WTC11 (cell line): Measurements from ENCODE around the gene DNAJC18.

Experiments
- CREB1 ChIP-seq: sonication (generic); formaldehyde crosslinking; IDR thresholded peaks from 2 replicates; pipeline ENCODE4 v1.8.0; 2023; ENCODE audit warnings: mild to moderate bottlenecking, missing genetic modification reagents
- EMX1 ChIP-seq: fragments of 250-450 bp; sonication (Bioruptor Pico); IDR thresholded peaks from 2 replicates; pipeline ENCODE4 v1.8.0; 2021; ENCODE audit warnings: mild to moderate bottlenecking
- ETV6 ChIP-seq: sonication (generic); formaldehyde crosslinking; IDR thresholded peaks from 2 replicates; pipeline ENCODE4 v1.8.1; 2022; ENCODE audit warnings: mild to moderate bottlenecking, missing genetic modification reagents
- GABPB1 ChIP-seq: sonication (generic); formaldehyde crosslinking; IDR thresholded peaks from 2 replicates; pipeline ENCODE4 v1.8.1; 2023; ENCODE audit warnings: mild to moderate bottlenecking, missing genetic modification reagents
- TEAD1 ChIP-seq: sonication (generic); formaldehyde crosslinking; IDR thresholded peaks from 2 replicates; pipeline ENCODE4 v1.8.0; 2022; ENCODE audit warnings: mild to moderate bottlenecking, missing genetic modification reagents
- ZNF138 ChIP-seq: sonication (generic); formaldehyde crosslinking; conservative IDR thresholded peaks from 2 replicates; pipeline ENCODE4 v1.8.1; 2022; ENCODE audit warnings: mild to moderate bottlenecking, moderate library complexity, missing genetic modification reagents
- TF ChIP-seq, protein P1 (sequence below): fragments of 200-600 bp; IDR thresholded peaks from 2 replicates; pipeline ENCODE4 v1.8.0; 2022; ENCODE audit warnings: antibody characterized with exemption
- TF ChIP-seq, protein P2 (sequence below): sonication (generic); formaldehyde crosslinking; IDR thresholded peaks from 2 replicates; pipeline ENCODE4 v1.8.0; 2023; ENCODE audit warnings: missing genetic modification reagents, mild to moderate bottlenecking, borderline replicate concordance
- TF ChIP-seq, protein P3 (sequence below): fragments of 250-450 bp; sonication (Bioruptor Pico); IDR thresholded peaks from 2 replicates; pipeline ENCODE4 v2.1.2; 2022; ENCODE audit warnings: mild to moderate bottlenecking, moderate library complexity
- TF ChIP-seq, protein P4 (sequence below): fragments of 250-450 bp; sonication (Bioruptor Pico); IDR thresholded peaks from 2 replicates; pipeline ENCODE4 v1.9.0; 2021; ENCODE audit warnings: mild to moderate bottlenecking
- TF ChIP-seq, protein P5 (sequence below): sonication (generic); formaldehyde crosslinking; IDR thresholded peaks from 2 replicates; pipeline ENCODE4 v1.8.1; 2023; ENCODE audit warnings: mild to moderate bottlenecking, missing genetic modification reagents, moderate library complexity
- TF ChIP-seq, protein P6 (sequence below): sonication (generic); formaldehyde crosslinking; IDR thresholded peaks from 2 replicates; pipeline ENCODE4 v1.8.1; 2022; ENCODE audit warnings: low read depth, mild to moderate bottlenecking, moderate library complexity, missing genetic modification reagents, borderline replicate concordance
- TF ChIP-seq, protein P7 (sequence below): sonication (generic); formaldehyde crosslinking; IDR thresholded peaks from 2 replicates; pipeline ENCODE4 v1.8.1; 2023; ENCODE audit warnings: mild to moderate bottlenecking, missing genetic modification reagents, borderline replicate concordance
- TF ChIP-seq, protein P8 (sequence below): fragments of 250-450 bp; sonication (Bioruptor Pico); IDR thresholded peaks from 2 replicates; pipeline ENCODE4 v1.9.0; 2021; ENCODE audit warnings: mild to moderate bottlenecking, borderline replicate concordance

DNA sequence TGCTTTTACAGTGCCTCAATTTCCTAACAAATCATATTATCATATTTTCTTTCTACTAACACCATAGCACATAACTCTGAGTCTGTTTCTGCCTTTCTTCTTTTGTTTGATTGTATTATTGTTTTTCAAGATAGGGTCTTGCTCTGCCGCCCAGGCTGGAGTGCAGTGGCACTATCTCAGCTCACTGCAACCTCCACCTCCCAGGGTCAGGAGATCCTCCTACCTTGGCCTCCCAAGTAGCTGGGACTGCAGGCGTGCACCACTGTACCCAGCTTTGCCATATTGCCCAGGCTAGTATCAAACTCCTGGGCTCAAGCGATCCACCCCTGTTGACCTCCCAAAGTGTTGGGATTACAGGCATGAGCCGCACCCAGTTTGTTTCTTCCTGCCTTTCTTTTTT, 78.9 kb downstream of the DNAJC18 start:
- TF ChIP-seq, protein P1, sequence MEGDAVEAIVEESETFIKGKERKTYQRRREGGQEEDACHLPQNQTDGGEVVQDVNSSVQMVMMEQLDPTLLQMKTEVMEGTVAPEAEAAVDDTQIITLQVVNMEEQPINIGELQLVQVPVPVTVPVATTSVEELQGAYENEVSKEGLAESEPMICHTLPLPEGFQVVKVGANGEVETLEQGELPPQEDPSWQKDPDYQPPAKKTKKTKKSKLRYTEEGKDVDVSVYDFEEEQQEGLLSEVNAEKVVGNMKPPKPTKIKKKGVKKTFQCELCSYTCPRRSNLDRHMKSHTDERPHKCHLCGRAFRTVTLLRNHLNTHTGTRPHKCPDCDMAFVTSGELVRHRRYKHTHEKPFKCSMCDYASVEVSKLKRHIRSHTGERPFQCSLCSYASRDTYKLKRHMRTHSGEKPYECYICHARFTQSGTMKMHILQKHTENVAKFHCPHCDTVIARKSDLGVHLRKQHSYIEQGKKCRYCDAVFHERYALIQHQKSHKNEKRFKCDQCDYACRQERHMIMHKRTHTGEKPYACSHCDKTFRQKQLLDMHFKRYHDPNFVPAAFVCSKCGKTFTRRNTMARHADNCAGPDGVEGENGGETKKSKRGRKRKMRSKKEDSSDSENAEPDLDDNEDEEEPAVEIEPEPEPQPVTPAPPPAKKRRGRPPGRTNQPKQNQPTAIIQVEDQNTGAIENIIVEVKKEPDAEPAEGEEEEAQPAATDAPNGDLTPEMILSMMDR: no peak
- TF ChIP-seq GABPB1 (CRISPR knock-in tag) (no peak), ETV6 (CRISPR knock-in tag) (no peak), ZNF138 (CRISPR knock-in tag) (no peak), TEAD1 (no peak), CREB1 (CRISPR knock-in tag) (no peak), EMX1 (CRISPR knock-in tag) (no peak)
- TF ChIP-seq, protein P2, sequence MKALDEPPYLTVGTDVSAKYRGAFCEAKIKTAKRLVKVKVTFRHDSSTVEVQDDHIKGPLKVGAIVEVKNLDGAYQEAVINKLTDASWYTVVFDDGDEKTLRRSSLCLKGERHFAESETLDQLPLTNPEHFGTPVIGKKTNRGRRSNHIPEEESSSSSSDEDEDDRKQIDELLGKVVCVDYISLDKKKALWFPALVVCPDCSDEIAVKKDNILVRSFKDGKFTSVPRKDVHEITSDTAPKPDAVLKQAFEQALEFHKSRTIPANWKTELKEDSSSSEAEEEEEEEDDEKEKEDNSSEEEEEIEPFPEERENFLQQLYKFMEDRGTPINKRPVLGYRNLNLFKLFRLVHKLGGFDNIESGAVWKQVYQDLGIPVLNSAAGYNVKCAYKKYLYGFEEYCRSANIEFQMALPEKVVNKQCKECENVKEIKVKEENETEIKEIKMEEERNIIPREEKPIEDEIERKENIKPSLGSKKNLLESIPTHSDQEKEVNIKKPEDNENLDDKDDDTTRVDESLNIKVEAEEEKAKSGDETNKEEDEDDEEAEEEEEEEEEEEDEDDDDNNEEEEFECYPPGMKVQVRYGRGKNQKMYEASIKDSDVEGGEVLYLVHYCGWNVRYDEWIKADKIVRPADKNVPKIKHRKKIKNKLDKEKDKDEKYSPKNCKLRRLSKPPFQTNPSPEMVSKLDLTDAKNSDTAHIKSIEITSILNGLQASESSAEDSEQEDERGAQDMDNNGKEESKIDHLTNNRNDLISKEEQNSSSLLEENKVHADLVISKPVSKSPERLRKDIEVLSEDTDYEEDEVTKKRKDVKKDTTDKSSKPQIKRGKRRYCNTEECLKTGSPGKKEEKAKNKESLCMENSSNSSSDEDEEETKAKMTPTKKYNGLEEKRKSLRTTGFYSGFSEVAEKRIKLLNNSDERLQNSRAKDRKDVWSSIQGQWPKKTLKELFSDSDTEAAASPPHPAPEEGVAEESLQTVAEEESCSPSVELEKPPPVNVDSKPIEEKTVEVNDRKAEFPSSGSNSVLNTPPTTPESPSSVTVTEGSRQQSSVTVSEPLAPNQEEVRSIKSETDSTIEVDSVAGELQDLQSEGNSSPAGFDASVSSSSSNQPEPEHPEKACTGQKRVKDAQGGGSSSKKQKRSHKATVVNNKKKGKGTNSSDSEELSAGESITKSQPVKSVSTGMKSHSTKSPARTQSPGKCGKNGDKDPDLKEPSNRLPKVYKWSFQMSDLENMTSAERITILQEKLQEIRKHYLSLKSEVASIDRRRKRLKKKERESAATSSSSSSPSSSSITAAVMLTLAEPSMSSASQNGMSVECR (CRISPR knock-in tag): no peak
- TF ChIP-seq, protein P3, sequence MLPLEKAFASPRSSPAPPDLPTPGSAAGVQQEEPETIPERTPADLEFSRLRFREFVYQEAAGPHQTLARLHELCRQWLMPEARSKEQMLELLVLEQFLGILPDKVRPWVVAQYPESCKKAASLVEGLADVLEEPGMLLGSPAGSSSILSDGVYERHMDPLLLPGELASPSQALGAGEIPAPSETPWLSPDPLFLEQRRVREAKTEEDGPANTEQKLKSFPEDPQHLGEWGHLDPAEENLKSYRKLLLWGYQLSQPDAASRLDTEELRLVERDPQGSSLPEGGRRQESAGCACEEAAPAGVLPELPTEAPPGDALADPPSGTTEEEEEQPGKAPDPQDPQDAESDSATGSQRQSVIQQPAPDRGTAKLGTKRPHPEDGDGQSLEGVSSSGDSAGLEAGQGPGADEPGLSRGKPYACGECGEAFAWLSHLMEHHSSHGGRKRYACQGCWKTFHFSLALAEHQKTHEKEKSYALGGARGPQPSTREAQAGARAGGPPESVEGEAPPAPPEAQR (CRISPR knock-in tag): no peak
- TF ChIP-seq, protein P4, sequence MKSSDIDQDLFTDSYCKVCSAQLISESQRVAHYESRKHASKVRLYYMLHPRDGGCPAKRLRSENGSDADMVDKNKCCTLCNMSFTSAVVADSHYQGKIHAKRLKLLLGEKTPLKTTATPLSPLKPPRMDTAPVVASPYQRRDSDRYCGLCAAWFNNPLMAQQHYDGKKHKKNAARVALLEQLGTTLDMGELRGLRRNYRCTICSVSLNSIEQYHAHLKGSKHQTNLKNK: no peak
- TF ChIP-seq, protein P5, sequence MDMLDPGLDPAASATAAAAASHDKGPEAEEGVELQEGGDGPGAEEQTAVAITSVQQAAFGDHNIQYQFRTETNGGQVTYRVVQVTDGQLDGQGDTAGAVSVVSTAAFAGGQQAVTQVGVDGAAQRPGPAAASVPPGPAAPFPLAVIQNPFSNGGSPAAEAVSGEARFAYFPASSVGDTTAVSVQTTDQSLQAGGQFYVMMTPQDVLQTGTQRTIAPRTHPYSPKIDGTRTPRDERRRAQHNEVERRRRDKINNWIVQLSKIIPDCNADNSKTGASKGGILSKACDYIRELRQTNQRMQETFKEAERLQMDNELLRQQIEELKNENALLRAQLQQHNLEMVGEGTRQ (CRISPR knock-in tag): no peak
- TF ChIP-seq, protein P6, sequence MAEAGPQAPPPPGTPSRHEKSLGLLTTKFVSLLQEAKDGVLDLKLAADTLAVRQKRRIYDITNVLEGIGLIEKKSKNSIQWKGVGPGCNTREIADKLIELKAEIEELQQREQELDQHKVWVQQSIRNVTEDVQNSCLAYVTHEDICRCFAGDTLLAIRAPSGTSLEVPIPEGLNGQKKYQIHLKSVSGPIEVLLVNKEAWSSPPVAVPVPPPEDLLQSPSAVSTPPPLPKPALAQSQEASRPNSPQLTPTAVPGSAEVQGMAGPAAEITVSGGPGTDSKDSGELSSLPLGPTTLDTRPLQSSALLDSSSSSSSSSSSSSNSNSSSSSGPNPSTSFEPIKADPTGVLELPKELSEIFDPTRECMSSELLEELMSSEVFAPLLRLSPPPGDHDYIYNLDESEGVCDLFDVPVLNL (CRISPR knock-in tag): no peak
- TF ChIP-seq, protein P7, sequence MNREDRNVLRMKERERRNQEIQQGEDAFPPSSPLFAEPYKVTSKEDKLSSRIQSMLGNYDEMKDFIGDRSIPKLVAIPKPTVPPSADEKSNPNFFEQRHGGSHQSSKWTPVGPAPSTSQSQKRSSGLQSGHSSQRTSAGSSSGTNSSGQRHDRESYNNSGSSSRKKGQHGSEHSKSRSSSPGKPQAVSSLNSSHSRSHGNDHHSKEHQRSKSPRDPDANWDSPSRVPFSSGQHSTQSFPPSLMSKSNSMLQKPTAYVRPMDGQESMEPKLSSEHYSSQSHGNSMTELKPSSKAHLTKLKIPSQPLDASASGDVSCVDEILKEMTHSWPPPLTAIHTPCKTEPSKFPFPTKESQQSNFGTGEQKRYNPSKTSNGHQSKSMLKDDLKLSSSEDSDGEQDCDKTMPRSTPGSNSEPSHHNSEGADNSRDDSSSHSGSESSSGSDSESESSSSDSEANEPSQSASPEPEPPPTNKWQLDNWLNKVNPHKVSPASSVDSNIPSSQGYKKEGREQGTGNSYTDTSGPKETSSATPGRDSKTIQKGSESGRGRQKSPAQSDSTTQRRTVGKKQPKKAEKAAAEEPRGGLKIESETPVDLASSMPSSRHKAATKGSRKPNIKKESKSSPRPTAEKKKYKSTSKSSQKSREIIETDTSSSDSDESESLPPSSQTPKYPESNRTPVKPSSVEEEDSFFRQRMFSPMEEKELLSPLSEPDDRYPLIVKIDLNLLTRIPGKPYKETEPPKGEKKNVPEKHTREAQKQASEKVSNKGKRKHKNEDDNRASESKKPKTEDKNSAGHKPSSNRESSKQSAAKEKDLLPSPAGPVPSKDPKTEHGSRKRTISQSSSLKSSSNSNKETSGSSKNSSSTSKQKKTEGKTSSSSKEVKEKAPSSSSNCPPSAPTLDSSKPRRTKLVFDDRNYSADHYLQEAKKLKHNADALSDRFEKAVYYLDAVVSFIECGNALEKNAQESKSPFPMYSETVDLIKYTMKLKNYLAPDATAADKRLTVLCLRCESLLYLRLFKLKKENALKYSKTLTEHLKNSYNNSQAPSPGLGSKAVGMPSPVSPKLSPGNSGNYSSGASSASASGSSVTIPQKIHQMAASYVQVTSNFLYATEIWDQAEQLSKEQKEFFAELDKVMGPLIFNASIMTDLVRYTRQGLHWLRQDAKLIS: no peak
- TF ChIP-seq, protein P8, sequence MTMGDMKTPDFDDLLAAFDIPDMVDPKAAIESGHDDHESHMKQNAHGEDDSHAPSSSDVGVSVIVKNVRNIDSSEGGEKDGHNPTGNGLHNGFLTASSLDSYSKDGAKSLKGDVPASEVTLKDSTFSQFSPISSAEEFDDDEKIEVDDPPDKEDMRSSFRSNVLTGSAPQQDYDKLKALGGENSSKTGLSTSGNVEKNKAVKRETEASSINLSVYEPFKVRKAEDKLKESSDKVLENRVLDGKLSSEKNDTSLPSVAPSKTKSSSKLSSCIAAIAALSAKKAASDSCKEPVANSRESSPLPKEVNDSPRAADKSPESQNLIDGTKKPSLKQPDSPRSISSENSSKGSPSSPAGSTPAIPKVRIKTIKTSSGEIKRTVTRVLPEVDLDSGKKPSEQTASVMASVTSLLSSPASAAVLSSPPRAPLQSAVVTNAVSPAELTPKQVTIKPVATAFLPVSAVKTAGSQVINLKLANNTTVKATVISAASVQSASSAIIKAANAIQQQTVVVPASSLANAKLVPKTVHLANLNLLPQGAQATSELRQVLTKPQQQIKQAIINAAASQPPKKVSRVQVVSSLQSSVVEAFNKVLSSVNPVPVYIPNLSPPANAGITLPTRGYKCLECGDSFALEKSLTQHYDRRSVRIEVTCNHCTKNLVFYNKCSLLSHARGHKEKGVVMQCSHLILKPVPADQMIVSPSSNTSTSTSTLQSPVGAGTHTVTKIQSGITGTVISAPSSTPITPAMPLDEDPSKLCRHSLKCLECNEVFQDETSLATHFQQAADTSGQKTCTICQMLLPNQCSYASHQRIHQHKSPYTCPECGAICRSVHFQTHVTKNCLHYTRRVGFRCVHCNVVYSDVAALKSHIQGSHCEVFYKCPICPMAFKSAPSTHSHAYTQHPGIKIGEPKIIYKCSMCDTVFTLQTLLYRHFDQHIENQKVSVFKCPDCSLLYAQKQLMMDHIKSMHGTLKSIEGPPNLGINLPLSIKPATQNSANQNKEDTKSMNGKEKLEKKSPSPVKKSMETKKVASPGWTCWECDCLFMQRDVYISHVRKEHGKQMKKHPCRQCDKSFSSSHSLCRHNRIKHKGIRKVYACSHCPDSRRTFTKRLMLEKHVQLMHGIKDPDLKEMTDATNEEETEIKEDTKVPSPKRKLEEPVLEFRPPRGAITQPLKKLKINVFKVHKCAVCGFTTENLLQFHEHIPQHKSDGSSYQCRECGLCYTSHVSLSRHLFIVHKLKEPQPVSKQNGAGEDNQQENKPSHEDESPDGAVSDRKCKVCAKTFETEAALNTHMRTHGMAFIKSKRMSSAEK (CRISPR knock-in tag): no peak
